Ascending aorta (tissue), 2 donors: ENCODE measurements around the gene TP53AIP1. TPM values are rescaled to one million over a fixed set of nuclear protein-coding genes. Genes with fewer than 3 reads are reported as not detected.

Source experiments
- DNase-seq, 2 donors: peaks; one replicate each; pipeline ENCODE4 v3.0.0-alpha.2; 2019; ENCODE audit warnings: low spot score in 2 of 2
- H3K27ac ChIP-seq, 2 donors: fragments of 200-600 bp; sonication (generic); one replicate each; pipeline ENCODE4 v1.5.1; 2016 to 2017; ENCODE audit warnings: mild to moderate bottlenecking in 1 of 2
- H3K27me3 ChIP-seq: fragments of 200-600 bp; sonication (generic); one replicate; pipeline ENCODE4 v1.5.1; 2017
- H3K36me3 ChIP-seq, 2 donors: fragments of 200-600 bp; sonication (generic); one replicate each; pipeline ENCODE4 v1.5.1; 2016
- H3K4me1 ChIP-seq, 2 donors: fragments of 200-600 bp; sonication (generic); one replicate each; pipeline ENCODE4 v1.5.1; 2016 to 2017; ENCODE audit warnings: mild to moderate bottlenecking in 1 of 2
- H3K4me3 ChIP-seq, 2 donors: fragments of 200-600 bp; sonication (generic); one replicate each; pipeline ENCODE4 v1.5.1; 2016 to 2017; ENCODE audit warnings: mild to moderate bottlenecking in 1 of 2
- H3K9me3 ChIP-seq, 2 donors: fragments of 200-600 bp; sonication (generic); one replicate each; pipeline ENCODE4 v1.5.1; 2016
- intact Hi-C: fragments of 100-400 bp; cut with DNase I; formaldehyde crosslinking; loops from one replicate; pipeline ENCODE4 v1.15.1; 2023
- total RNA-seq: library from RNA; depleted of rRNA; stranded (reverse); fragments of >200 nt; gene quantifications from one replicate; pipeline ENCODE4 v1.1.0, GENCODE V29; 2016
- TF ChIP-seq, protein P1 (sequence below), 3 experiments: fragments of 200-600 bp in 2 of 3; fragments of 450-650 bp in 1 of 3; sonication (generic) in 2 of 3; IDR thresholded peaks; one replicate each; pipeline ENCODE4 v1.5.1; 2016 to 2019; ENCODE audit warnings: antibody characterized with exemption in 3 of 3, mild to moderate bottlenecking in 1 of 3, moderate library complexity in 1 of 3

TP53AIP1 gene
- total RNA-seq, 1 donor from 2014 or later, result not detected

DNA sequence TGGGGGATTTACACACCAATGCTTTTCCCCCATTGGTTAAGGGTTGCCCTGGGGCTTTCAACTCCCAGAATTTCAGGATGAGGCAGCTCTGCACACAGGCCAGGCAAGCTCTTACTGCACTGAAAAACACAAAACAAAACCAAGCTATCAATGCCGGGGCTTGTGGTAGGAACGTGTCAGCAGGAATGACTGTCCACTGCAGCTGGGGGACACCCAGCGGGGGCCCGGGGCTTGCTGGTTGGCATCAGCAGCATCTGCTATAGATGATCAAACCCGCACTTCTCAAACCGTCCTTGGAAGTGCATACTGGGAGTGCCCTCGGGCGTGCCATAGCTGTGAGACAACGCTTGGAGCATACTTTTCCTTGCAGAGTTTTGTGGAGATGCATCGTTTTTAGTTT, 7.7 kb downstream of the TP53AIP1 start:
- Histone ChIP-seq H3K4me1 (no peaks in the 10 kb centered on the region), H3K36me3 (no peaks in the 10 kb centered on the region), H3K9me3 (no peaks in the 10 kb centered on the region), H3K27ac (no peak overlapping the region), H3K4me3 (no peak overlapping the region), H3K27me3 (no peaks in the 10 kb centered on the region)
- no peak for DNase-seq
- TF ChIP-seq, protein P1, sequence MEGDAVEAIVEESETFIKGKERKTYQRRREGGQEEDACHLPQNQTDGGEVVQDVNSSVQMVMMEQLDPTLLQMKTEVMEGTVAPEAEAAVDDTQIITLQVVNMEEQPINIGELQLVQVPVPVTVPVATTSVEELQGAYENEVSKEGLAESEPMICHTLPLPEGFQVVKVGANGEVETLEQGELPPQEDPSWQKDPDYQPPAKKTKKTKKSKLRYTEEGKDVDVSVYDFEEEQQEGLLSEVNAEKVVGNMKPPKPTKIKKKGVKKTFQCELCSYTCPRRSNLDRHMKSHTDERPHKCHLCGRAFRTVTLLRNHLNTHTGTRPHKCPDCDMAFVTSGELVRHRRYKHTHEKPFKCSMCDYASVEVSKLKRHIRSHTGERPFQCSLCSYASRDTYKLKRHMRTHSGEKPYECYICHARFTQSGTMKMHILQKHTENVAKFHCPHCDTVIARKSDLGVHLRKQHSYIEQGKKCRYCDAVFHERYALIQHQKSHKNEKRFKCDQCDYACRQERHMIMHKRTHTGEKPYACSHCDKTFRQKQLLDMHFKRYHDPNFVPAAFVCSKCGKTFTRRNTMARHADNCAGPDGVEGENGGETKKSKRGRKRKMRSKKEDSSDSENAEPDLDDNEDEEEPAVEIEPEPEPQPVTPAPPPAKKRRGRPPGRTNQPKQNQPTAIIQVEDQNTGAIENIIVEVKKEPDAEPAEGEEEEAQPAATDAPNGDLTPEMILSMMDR (IDR thresholded peaks at IDR 0.05), result no peak
- intact Hi-C loops, result no loop called here

DNA sequence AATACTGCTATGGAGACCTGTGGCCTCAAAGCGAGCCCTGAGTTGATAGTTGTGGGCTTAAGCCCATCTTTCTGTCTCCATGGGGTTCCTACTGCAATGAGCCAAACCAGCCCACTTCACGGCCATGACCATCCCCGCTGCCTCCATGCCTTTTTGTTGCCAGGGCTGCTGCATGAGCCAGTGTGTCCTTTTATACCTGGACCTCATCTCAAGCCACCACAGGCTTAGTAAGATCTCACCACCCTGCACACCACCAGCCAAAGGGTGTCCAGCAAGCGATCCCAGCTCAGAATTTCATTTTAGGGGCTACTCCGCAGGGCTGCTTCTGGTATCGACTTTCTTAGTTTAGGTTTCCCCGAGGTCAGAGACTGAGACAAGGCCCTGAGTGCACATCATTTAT, 8.3 kb downstream of the TP53AIP1 start:
- intact Hi-C loops, result no loop called here
- no peaks in the 10 kb centered on the region for H3K4me1 ChIP-seq

DNA sequence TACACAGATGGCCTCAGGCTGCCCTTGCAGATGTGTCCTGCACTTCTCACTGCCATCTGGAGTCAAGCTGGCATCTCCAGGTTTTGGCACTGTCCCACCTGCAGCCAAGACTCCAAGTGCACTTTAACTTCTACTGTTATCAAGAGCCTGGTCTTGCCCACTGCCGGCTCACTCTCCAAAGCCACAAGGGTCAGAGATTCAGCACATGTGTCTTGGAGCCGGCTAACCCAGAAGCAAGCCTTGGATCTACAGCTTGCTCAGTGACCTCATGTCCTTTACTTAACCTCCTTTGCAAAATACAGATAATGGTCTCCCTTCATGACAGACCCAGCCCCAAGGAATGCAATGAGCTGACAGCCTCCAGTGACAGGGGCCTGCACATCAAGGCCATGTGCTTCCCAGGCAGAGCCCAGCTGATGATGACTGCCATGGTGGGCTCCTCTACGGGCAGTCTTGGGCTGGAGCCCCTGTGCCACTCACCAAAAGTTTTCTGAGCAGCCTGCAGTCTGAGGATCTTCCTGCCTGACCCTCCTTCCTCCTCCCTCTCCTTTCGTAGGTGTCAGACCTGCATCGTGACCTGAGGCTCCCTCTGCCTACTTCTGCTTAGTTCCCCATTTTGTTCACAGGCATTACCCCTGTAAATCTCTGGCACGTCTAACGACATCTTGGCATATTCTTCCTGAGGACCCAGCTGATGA, 9.0 kb downstream of the TP53AIP1 start:
- TF ChIP-seq, protein P1 (IDR thresholded peaks at IDR 0.05), result no peak
- H3K27me3 ChIP-seq, result no peaks in the 10 kb centered on the region
- intact Hi-C loops, result no loop called here
- no peaks in the 10 kb centered on the region for H3K36me3 ChIP-seq
- H3K4me3 ChIP-seq, result no peak overlapping the region
- DNase-seq, result no peak
- H3K4me1 ChIP-seq, result no peaks in the 10 kb centered on the region
- no peaks in the 10 kb centered on the region for H3K9me3 ChIP-seq
- no peak overlapping the region for H3K27ac ChIP-seq

More for the DNA sequence above, 8.3 kb downstream of the TP53AIP1 start:
- DNase-seq, result no peak
- Histone ChIP-seq H3K27ac (no peak overlapping the region), H3K27me3 (no peaks in the 10 kb centered on the region), H3K36me3 (no peaks in the 10 kb centered on the region), H3K9me3 (no peaks in the 10 kb centered on the region), H3K4me3 (no peak overlapping the region)
- TF ChIP-seq, protein P1 (IDR thresholded peaks at IDR 0.05), result no peak

DNA sequence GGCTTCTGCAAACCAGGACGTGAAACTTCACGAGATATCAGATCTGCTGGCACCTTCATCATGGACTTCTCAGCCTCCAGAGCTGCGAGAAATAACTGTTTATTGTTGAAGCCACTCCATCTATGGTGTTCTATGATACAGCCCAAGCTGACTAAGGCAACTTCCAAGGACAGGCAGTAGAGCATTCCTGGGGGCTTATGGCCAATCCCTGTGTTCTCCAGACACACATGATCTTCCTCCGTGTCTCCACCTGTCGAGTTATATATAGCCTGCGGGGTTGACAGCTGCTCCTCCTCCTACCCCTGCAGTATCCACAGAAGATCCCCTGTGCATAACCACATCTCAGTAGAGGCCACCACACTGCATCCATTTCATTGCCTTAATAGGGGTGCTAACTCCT, 11.0 kb downstream of the TP53AIP1 start:
- Histone ChIP-seq H3K27ac (no peak overlapping the region), H3K36me3 (no peaks in the 10 kb centered on the region), H3K9me3 (no peaks in the 10 kb centered on the region), H3K27me3 (no peaks in the 10 kb centered on the region), H3K4me1 (no peaks in the 10 kb centered on the region), H3K4me3 (no peak overlapping the region)
- DNase-seq, result no peak
- intact Hi-C loops, result no loop called here
- TF ChIP-seq, protein P1 (IDR thresholded peaks at IDR 0.05), result no peak

DNA sequence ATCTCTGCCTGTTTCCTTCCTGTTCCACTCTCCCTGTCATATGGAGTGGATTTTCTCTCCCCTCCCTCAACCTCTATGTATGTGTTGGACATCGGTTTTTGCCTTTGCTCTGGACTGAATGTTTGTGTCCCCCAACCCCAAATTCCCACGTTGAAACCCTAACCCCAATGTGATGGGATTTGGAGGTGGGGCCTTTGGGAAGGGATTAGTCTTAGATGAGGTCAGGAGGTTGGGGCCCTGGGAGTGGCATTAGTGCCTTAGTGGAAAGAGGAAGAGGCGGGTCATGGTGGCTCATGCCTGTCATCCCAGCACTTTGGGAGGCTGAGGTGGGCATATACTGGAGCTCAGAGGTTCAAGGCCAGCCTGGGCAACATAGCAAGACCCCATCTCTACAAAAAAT, 11.6 kb downstream of the TP53AIP1 start:
- Histone ChIP-seq H3K4me3 (no peak overlapping the region), H3K27ac (no peak overlapping the region)
- TF ChIP-seq, protein P1 (IDR thresholded peaks at IDR 0.05), result no peak

DNA sequence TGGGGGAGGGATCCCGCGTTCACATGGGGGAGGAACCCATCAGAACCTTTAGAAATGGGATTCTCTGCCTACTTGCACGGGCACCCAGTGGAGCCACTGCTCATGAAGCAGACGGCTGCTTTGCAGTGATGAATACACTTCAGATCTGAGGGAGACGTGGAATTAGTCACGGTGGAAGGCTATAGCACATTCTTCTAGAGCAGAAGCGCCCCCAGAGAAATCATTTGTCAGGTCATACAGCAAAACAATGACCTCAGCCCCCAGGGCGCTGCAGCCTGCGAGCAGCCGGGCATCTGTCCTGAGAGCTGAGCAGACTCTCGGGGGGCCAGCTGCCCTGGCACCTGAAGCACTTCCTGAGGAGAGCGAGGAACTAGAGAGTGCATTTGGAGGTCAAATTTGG, 12.7 kb downstream of the TP53AIP1 start:
- Histone ChIP-seq H3K36me3 (no peaks in the 10 kb centered on the region), H3K27me3 (no peaks in the 10 kb centered on the region), H3K9me3 (no peaks in the 10 kb centered on the region), H3K27ac (no peak overlapping the region), H3K4me3 (no peak overlapping the region), H3K4me1 (no peaks in the 10 kb centered on the region)
- DNase-seq, result no peak
- intact Hi-C loops, result no loop called here
- TF ChIP-seq, protein P1 (IDR thresholded peaks at IDR 0.05), result no peak

More for the DNA sequence above, 11.6 kb downstream of the TP53AIP1 start:
- no peaks in the 10 kb centered on the region for H3K36me3 ChIP-seq
- intact Hi-C loops, result no loop called here
- DNase-seq, result no peak
- H3K9me3 ChIP-seq, result no peaks in the 10 kb centered on the region
- no peaks in the 10 kb centered on the region for H3K27me3 ChIP-seq
- H3K4me1 ChIP-seq, result no peaks in the 10 kb centered on the region
